ENCODE data around the gene STPG3.

Gene STPG3

DNA sequence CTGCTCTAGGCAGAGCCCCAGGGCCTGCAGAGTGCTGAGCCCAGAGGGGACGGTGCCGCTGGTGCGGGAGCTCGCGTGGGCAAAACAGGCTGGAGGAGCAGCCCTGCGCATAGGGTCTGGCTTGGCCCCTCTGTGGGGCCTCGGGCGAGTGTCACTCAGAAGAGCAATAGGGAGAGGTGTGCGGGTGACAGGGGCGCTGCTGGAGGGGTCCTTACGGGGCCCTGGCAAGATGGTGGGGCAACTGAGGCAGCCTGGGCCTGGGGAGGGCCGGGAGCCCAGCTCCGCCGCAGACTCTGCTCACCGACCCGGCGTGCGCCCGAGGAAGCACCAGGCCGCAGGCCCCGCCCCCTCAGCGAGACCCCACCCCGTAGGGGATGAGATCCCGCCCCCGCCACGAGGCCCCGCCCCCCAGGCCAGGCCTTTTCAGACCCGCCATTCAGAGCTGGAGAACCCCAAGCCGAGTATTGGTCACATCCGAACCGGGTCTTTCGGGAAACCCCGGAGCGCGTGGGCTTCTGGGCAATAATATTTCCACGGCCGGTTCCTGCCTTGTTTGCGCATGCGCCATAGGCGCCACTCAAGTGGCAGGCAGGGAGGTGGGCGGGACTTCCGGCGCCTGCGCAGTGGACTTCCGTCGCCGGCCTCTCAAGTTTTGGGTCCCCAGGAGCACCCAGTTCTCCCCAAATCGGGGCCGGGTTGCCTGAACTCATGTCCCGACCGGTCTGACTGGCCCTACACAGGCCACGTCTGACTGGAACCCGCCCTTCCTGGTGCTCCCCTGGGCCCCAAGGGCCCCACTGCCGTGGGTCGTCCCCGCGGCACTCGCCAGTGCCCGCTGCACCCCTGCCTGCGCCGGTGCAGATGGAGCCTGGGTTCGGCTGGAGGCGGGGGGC lies 27.8 kb upstream of the STPG3 start:
- peak overlapping the region; percentile 92 for H3K4me3 ChIP-seq (ENCODE audit: low read depth, low read length)
- H3K36me3 ChIP-seq (ENCODE audit: control insufficient read depth, insufficient read depth, low read length) = peaks cover 3% of the 10 kb centered on the region; the same call in 1 of the 2 replicates
- H3K9ac ChIP-seq (ENCODE audit: low read length) = peak overlapping the region; percentile 85
- peak overlapping the region; percentile 75 for H3K27ac ChIP-seq (ENCODE audit: low read depth, low read length)
- H3K9me3 ChIP-seq (ENCODE audit: control insufficient read depth, insufficient read depth, low read depth, low read length) = no peaks in the 10 kb centered on the region
- H3K4me1 ChIP-seq (ENCODE audit: control insufficient read depth, insufficient read depth, low read length) = peaks cover 24% of the 10 kb centered on the region
- H3K27me3 ChIP-seq (ENCODE audit: control insufficient read depth, insufficient read depth, low read length) = peaks cover 9% of the 10 kb centered on the region

DNA sequence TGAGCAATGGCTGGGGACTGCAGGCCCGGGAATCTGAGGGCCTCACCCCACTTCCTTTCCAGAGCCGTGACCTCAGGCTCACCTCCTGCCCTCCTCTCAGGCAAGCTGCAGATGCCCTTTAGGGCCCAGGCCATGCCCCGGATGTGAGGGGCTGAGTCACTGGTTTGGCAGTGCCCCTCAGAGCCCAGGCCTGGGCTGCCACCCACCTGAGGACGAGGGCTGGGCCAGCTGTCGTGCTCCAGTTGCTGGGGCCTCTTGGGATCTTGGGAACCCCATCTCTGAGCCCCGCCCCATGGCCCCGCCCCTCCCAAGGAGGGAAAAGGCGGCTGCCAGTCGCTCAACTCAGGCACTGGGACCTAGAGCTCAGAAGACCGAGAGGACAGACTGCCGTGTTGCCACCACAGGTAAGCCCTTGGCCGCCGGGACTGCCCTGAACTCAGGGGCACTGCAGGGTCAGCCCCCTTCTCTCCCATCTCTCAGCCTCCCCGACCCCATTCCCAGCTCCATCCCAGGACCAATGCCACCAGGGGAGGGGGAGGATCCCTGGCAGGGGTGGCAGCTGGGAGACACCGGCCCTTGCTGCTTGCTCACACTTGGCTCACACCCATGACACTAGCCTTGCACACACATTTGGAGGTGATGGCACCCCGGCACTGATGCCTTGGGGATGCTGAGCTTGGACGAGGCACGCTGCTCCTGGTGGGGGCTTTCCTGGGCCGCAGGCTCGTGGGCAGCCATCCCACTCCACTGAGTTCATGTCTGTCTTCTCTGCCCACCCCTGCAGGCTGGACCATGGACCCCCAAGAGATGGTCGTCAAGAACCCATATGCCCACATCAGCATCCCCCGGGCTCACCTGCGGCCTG lies 26.0 kb upstream of the STPG3 start, which contains the start of gene CYSRT1:
CYSRT1 (plus strand) TSS at position 345 of the 865 bp plus-strand sequence; CDS start at position 793, 448 bp downstream.
- H3K9me3 ChIP-seq (ENCODE audit: control insufficient read depth, insufficient read depth, low read depth, low read length) = no peaks in the 10 kb centered on the region
- H3K4me1 ChIP-seq (ENCODE audit: control insufficient read depth, insufficient read depth, low read length) = peaks cover 19% of the 10 kb centered on the region
- H3K27me3 ChIP-seq (ENCODE audit: control insufficient read depth, insufficient read depth, low read length) = peaks cover 9% of the 10 kb centered on the region
- H3K4me3 ChIP-seq (ENCODE audit: low read depth, low read length) = peak within 1 kb of the TSS; percentile 92
- peak within 1 kb of the TSS; percentile 85 for H3K9ac ChIP-seq (ENCODE audit: low read length)
- H3K36me3 ChIP-seq (ENCODE audit: control insufficient read depth, insufficient read depth, low read length) = no peaks in the 10 kb centered on the region
- no peak within 1 kb of the TSS for H3K27ac ChIP-seq (ENCODE audit: low read depth, low read length)

DNA sequence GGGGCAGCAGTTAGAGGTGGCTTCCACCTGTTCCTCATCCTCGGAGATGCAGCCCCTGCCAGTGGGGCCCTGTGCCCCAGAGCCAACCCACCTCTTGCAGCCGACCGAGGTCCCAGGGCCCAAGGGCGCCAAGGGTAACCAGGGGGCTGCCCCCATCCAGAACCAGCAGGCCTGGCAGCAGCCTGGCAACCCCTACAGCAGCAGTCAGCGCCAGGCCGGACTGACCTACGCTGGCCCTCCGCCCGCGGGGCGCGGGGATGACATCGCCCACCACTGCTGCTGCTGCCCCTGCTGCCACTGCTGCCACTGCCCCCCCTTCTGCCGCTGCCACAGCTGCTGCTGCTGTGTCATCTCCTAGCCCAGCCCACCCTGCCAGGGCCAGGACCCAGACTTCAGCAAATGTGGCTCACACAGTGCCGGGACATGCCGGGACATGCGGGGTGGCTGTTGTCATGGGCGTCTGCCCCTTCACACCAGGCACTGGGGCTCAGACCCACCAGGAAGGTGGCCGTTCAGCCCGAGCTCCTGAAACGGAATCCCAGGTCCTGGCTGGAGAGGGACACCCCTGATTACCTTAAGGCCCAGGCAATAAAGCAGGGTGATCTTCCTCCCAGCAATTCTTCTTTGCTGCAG lies 25.3 kb upstream of the STPG3 start:
- no peaks in the 10 kb centered on the region for H3K9me3 ChIP-seq (ENCODE audit: control insufficient read depth, insufficient read depth, low read depth, low read length)
- peaks cover 9% of the 10 kb centered on the region for H3K27me3 ChIP-seq (ENCODE audit: control insufficient read depth, insufficient read depth, low read length)
- no peak overlapping the region for H3K27ac ChIP-seq (ENCODE audit: low read depth, low read length)
- H3K4me3 ChIP-seq (ENCODE audit: low read depth, low read length) = no peak overlapping the region
- peak overlapping the region; percentile 17 for H3K9ac ChIP-seq (ENCODE audit: low read length)
- H3K4me1 ChIP-seq (ENCODE audit: control insufficient read depth, insufficient read depth, low read length) = peaks cover 15% of the 10 kb centered on the region
- no peaks in the 10 kb centered on the region for H3K36me3 ChIP-seq (ENCODE audit: control insufficient read depth, insufficient read depth, low read length)

DNA sequence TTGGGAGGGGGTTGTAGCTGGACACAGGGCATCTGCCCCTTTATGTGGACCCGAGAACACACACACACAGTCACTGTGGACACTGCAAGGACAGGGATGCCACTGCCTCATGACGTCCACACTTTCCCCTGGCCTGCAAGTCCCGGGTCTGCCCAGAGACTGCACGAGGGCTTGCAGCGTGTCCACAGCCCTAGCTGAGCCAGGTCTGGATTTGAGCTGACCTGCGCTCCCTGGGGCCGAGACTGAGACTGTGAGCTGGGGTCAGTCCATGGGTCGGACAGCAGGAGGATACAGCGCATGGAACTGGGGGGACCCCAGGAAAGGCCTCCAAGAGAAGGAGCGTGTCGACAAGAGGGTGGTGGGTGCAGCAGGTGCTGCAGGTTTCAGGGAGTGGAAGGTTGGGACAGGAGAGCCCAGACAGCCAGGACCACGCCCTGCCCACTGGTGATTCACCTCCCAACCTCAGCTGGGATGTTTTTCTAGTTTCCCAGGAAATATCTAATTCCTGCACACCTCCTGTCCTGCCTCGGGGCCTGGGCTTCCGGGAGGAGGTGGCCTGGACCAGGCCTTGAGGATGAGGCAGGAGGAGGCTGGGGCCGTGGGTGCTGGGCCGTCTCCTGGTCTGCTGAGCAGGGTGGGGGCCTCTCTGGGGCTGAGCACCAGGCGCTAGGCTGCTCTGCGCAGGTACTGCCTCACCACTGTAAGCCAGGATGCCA lies 24.6 kb upstream of the STPG3 start:
- Histone ChIP-seq H3K4me3 (ENCODE audit: low read depth, low read length) (no peak overlapping the region), H3K27me3 (ENCODE audit: control insufficient read depth, insufficient read depth, low read length) (peaks cover 9% of the 10 kb centered on the region), H3K9me3 (ENCODE audit: control insufficient read depth, insufficient read depth, low read depth, low read length) (no peaks in the 10 kb centered on the region), H3K4me1 (ENCODE audit: control insufficient read depth, insufficient read depth, low read length) (peaks cover 15% of the 10 kb centered on the region), H3K9ac (ENCODE audit: low read length) (peak overlapping the region; percentile 17), H3K27ac (ENCODE audit: low read depth, low read length) (no peak overlapping the region), H3K36me3 (ENCODE audit: control insufficient read depth, insufficient read depth, low read length) (no peaks in the 10 kb centered on the region)

DNA sequence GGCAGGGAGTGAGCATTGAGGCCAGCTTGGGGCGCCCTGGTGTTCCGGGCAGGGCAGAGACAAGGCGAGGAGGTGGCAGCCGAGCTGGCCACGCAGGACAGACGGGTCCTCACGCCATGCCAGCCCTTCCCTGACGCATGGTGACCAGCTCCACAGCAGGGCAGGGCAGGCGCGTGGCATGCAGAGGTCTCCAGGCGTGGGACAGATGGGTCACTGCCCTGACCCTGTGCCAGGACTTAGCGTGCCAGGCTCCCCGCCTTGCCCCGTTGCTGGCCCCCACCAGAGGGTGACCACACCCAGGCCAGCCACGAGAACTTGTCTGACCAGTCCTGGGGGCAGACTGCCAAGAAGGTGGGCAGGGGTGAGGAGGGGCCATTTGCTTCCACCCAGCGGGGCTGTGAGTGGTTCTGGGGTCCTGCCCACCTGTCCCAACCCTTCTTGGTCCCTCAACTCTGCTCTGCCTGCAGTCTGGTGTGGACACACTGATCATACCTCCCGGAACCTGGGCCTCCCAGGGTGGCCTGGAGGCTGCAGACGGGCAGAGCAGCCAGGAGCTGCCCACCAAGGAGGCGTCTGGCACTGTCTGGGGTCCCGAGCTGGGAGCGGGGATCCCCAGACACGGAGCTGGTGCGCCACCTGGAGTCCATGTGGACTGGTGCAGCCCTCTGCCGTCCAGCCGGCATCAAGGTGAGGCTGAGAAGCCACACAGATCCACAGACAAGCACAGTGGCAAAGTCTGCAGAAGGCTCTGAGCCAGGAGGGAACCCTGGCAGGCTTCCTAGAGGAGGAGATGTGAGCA lies 23.8 kb upstream of the STPG3 start, which contains the start of gene RNF224:
RNF224 (plus strand) TSS at position 449 of the 799 bp plus-strand sequence. CDS start 834 bp downstream, outside the sequence.
- Histone ChIP-seq H3K9ac (ENCODE audit: low read length) (peak within 1 kb of the TSS; percentile 17), H3K4me3 (ENCODE audit: low read depth, low read length) (no peak within 1 kb of the TSS), H3K27me3 (ENCODE audit: control insufficient read depth, insufficient read depth, low read length) (peaks cover 9% of the 10 kb centered on the region), H3K36me3 (ENCODE audit: control insufficient read depth, insufficient read depth, low read length) (no peaks in the 10 kb centered on the region), H3K4me1 (ENCODE audit: control insufficient read depth, insufficient read depth, low read length) (peaks cover 15% of the 10 kb centered on the region), H3K9me3 (ENCODE audit: control insufficient read depth, insufficient read depth, low read depth, low read length) (no peaks in the 10 kb centered on the region), H3K27ac (ENCODE audit: low read depth, low read length) (no peak within 1 kb of the TSS)

DNA sequence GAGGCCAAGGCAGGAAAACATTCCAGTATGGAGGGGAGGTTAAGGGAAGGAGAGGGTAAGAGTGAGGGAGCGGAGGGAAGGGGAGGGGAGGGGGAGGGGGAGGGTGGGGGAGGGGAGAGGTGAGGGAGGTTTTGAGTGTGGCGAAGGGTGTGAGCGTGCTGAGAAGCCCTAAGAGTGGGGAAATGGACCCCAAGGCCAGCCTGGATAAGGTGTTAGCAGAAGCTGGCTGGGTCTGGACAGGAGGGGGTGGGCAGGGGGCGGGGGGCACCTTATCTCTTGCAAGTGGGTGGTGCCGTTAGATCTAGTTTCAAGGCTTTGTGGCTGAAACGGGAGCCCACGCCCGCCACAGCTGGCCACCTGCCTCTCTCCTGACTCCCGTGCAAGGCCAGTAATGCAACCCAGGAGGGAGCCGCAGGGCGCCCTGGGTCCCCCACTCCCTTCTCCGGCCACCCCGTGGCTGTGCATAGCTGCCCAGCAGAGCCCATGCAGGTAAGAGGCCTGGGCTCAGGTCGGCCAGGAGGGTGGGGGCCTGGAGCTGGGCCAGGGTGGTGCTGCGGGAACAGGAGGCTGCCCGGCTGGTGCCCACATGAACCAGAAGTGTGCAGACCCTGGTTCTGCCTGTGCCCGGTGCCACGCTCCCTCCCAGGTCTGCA lies 23.1 kb upstream of the STPG3 start:
- H3K9ac ChIP-seq (ENCODE audit: low read length) = no peak overlapping the region

DNA sequence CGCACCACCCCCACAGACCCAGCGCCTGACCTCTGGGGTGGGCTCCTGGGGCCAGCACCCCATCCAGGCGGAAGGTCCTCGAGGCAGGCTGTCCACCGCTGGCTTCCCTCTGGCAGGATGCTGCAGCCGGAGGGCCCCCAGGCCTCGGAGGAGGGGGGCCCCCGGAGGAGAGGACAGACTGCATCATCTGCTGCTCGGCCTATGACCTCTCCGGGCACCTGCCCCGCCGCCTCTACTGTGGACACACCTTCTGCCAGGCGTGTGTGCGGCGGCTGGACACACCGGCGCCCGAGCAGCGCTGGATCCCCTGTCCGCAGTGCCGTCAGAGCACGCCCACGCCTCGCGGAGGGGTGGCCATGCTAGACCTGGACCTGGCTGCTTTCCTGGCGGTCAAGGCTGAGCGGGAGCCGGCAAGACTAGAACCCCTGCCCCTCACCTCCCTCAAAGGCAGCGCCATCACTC lies 22.5 kb upstream of the STPG3 start:
- Histone ChIP-seq H3K9ac (ENCODE audit: low read length) (no peak overlapping the region), H3K4me3 (ENCODE audit: low read depth, low read length) (no peak overlapping the region), H3K27me3 (ENCODE audit: control insufficient read depth, insufficient read depth, low read length) (no peaks in the 10 kb centered on the region), H3K36me3 (ENCODE audit: control insufficient read depth, insufficient read depth, low read length) (no peaks in the 10 kb centered on the region), H3K4me1 (ENCODE audit: control insufficient read depth, insufficient read depth, low read length) (peaks cover 10% of the 10 kb centered on the region), H3K27ac (ENCODE audit: low read depth, low read length) (no peak overlapping the region), H3K9me3 (ENCODE audit: control insufficient read depth, insufficient read depth, low read depth, low read length) (no peaks in the 10 kb centered on the region)

More for the DNA sequence above, 23.1 kb upstream of the STPG3 start:
- Histone ChIP-seq H3K4me1 (ENCODE audit: control insufficient read depth, insufficient read depth, low read length) (peaks cover 11% of the 10 kb centered on the region), H3K27me3 (ENCODE audit: control insufficient read depth, insufficient read depth, low read length) (peaks cover 1% of the 10 kb centered on the region; the same call in 1 of the 2 replicates), H3K27ac (ENCODE audit: low read depth, low read length) (no peak overlapping the region), H3K4me3 (ENCODE audit: low read depth, low read length) (no peak overlapping the region), H3K36me3 (ENCODE audit: control insufficient read depth, insufficient read depth, low read length) (no peaks in the 10 kb centered on the region), H3K9me3 (ENCODE audit: control insufficient read depth, insufficient read depth, low read depth, low read length) (no peaks in the 10 kb centered on the region)

DNA sequence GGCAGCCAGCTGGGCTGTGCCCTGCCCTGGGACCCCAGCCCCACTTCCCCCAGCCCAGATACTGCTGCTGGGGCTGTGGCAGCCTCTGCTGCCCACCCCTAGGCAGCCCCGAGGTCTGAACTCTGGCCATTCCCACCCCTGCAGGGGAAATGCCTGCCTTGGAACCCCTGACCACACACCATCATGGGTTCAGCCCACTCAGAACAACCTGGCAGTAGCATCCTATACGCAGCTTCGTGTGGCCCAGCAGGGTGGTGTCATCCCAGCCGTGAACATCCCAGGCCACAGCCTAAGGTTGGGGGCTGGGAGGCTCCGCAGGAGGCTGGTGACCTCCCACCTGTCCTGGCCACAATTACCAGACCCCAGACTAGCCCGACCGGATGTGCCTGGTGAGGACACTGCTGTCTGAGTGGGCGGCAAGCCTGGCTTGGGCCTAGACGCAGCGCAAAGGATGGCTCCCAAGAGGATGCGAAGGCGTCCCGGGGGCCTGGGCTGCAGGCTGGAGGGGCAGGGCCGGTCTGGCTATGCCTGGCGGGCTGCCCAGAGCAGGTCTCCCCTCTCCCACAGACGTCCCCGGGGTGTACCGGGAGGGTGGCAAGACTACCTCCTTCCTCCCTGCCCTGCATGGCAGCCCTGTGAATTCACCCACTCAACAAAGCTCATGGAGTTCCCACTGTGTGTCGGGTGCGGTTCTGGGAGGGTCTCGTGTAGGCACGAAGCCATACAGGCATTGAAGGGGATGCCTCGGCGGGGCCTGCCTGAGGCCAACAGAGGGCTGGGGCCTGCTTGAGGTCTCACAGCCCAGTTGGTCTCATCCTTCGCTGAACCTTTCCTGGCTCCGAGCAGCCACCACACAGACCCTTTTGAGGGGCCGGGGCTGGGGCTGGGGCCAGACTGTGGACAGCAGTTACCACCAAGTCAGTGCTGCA lies 21.9 kb upstream of the STPG3 start:
- no peak overlapping the region for H3K27ac ChIP-seq (ENCODE audit: low read depth, low read length)
- H3K27me3 ChIP-seq (ENCODE audit: control insufficient read depth, insufficient read depth, low read length) = no peaks in the 10 kb centered on the region

More for the DNA sequence above, 21.9 kb upstream of the STPG3 start:
- Histone ChIP-seq H3K36me3 (ENCODE audit: control insufficient read depth, insufficient read depth, low read length) (no peaks in the 10 kb centered on the region), H3K4me3 (ENCODE audit: low read depth, low read length) (no peak overlapping the region), H3K9me3 (ENCODE audit: control insufficient read depth, insufficient read depth, low read depth, low read length) (no peaks in the 10 kb centered on the region), H3K4me1 (ENCODE audit: control insufficient read depth, insufficient read depth, low read length) (peaks cover 10% of the 10 kb centered on the region), H3K9ac (ENCODE audit: low read length) (no peak overlapping the region)

Measured in HUES6 (cell line).